Hepatocyte (in vitro differentiated cells): Measurements from ENCODE around the gene RADX. TPM values are rescaled to one million over a fixed set of nuclear protein-coding genes. Genes with fewer than 3 reads are reported as not detected.

Experiments
- DNase-seq: peaks from one replicate; pipeline ENCODE4 v3.0.0-alpha.2; 2016; ENCODE audit warnings: low spot score
- H2AFZ ChIP-seq: fragments of 200-600 bp; sonication (generic); 2 replicates; pipeline ENCODE4 v1.6.0; 2016; ENCODE audit warnings: antibody characterized with exemption, mild to moderate bottlenecking
- H3K27ac ChIP-seq: fragments of 200-600 bp; sonication (generic); 2 replicates; pipeline ENCODE4 v1.5.1; 2016; ENCODE audit warnings: mild to moderate bottlenecking
- H3K27me3 ChIP-seq: fragments of 200-600 bp; sonication (generic); 2 replicates; pipeline ENCODE4 v1.6.1; 2016
- H3K36me3 ChIP-seq: fragments of 200-600 bp; sonication (generic); replicated peaks from 2 replicates; pipeline ENCODE4 v1.5.1; 2016; ENCODE audit warnings: low read depth; ENCODE audit not compliant: insufficient read depth
- H3K4me1 ChIP-seq: fragments of 200-600 bp; sonication (generic); 2 replicates; pipeline ENCODE4 v1.5.1; 2016; ENCODE audit warnings: mild to moderate bottlenecking, moderate library complexity; ENCODE audit not compliant: insufficient read depth
- H3K4me2 ChIP-seq: fragments of 200-600 bp; sonication (generic); 2 replicates; pipeline ENCODE4 v1.6.0; 2016
- H3K4me3 ChIP-seq: fragments of 200-600 bp; sonication (generic); 2 replicates; pipeline ENCODE4 v1.5.1; 2016; ENCODE audit warnings: mild to moderate bottlenecking
- H3K79me2 ChIP-seq: fragments of 200-600 bp; sonication (generic); 2 replicates; pipeline ENCODE4 v1.6.0; 2017; ENCODE audit warnings: mild to moderate bottlenecking
- H3K9me2 ChIP-seq: fragments of 200-600 bp; sonication (generic); replicated peaks from 2 replicates; pipeline ENCODE4 v1.6.0; 2017; ENCODE audit warnings: mild to moderate bottlenecking; ENCODE audit not compliant: insufficient read depth
- H3K9me3 ChIP-seq: fragments of 200-600 bp; sonication (generic); 2 replicates; pipeline ENCODE4 v1.5.1; 2016; ENCODE audit warnings: low read depth, mild to moderate bottlenecking
- H4K20me1 ChIP-seq: fragments of 200-600 bp; sonication (generic); 2 replicates; pipeline ENCODE4 v1.6.0; 2016; ENCODE audit warnings: mild to moderate bottlenecking; ENCODE audit not compliant: insufficient read depth, poor library complexity, severe bottlenecking
- CTCF ChIP-seq: fragments of 200-600 bp; sonication (generic); IDR thresholded peaks from 2 replicates; pipeline ENCODE4 v1.5.1; 2016; ENCODE audit warnings: antibody characterized with exemption, mild to moderate bottlenecking; ENCODE audit not compliant: poor library complexity
- EZH2 ChIP-seq: fragments of 200-600 bp; sonication (generic); IDR thresholded peaks from 2 replicates; pipeline ENCODE4 v1.6.1; 2016; ENCODE audit warnings: antibody characterized with exemption, mild to moderate bottlenecking, borderline replicate concordance
- EZH2phosphoT487 ChIP-seq: fragments of 200-600 bp; sonication (generic); IDR thresholded peaks from one replicate; pipeline ENCODE4 v1.6.1; 2018; ENCODE audit warnings: antibody characterized with exemption, mild to moderate bottlenecking, low read depth, moderate library complexity; ENCODE audit not compliant: unreplicated experiment, severe bottlenecking
- WGBS: methylation state at CpG from one replicate; pipeline ENCODE4 v1.1.6; 2016; ENCODE audit warnings: low lambda C conversion rate; ENCODE audit errors: missing lambda C conversion rate; 5-methylcytosine and 5-hydroxymethylcytosine counted together
- polyA plus RNA-seq: library from polyadenylated mRNA; unstranded; fragments of >200 nt; fragmentation: Nextera tagmentation; extraction: Ambion mirVana; gene quantifications from 2 replicates; pipeline ENCODE4 v1.2.1, GENCODE V29; 2016
- total RNA-seq: library from RNA; depleted of rRNA; stranded (reverse); fragments of >200 nt; gene quantifications from 2 replicates; pipeline ENCODE4 v1.2.3, GENCODE V29; 2014

The RADX gene
- total and polyA plus RNA-seq, 2 experiments from 2014 or later: 2.9 to 4.2 TPM

- no peak for DNase-seq
- Histone ChIP-seq H3K27ac (no peak overlapping the region), H3K4me3 (no peak overlapping the region), H3K4me2 (no peak overlapping the region), H3K36me3 (no peaks in the 10 kb centered on the region), H2AFZ (no peak overlapping the region), H3K27me3 (no peaks in the 10 kb centered on the region), H3K4me1 (no peaks in the 10 kb centered on the region), H4K20me1 (no peaks in the 10 kb centered on the region), H3K79me2 (no peaks in the 10 kb centered on the region), H3K9me3 (no peaks in the 10 kb centered on the region), H3K9me2 (no peaks in the 10 kb centered on the region)
- 74% methylated on average over 1 of the region's 1 CpG for WGBS
- no peak for TF ChIP-seq EZH2
- TF ChIP-seq CTCF: no peak
- no peak for TF ChIP-seq EZH2phosphoT487
Observed at GRCh38 chrX:106670631-106671030, 58.9 kb downstream of the RADX start.

- H3K79me2 ChIP-seq: no peaks in the 10 kb centered on the region
- TF ChIP-seq EZH2 (no peak), EZH2phosphoT487 (no peak), CTCF (no peak)
- no peaks in the 10 kb centered on the region for H3K9me2 ChIP-seq
- no peak overlapping the region for H3K4me2 ChIP-seq
- no peak for DNase-seq
- no peaks in the 10 kb centered on the region for H3K9me3 ChIP-seq
- no peaks in the 10 kb centered on the region for H3K4me1 ChIP-seq
- no peak overlapping the region for H2AFZ ChIP-seq
- no peak overlapping the region for H3K4me3 ChIP-seq
- no peaks in the 10 kb centered on the region for H3K36me3 ChIP-seq
- no peaks in the 10 kb centered on the region for H3K27me3 ChIP-seq
- WGBS: 81% methylated on average over 4 of the region's 4 CpGs
- no peak overlapping the region for H3K27ac ChIP-seq
- no peaks in the 10 kb centered on the region for H4K20me1 ChIP-seq
Observed at GRCh38 chrX:106672527-106672926, 60.7 kb downstream of the RADX start.

GRCh38 chrX:106680716-106681115 is 68.9 kb downstream of the RADX start:
- no peak overlapping the region for H3K4me2 ChIP-seq
- 53% methylated on average over 2 of the region's 2 CpGs for WGBS
- H3K79me2 ChIP-seq: no peaks in the 10 kb centered on the region
- no peaks in the 10 kb centered on the region for H4K20me1 ChIP-seq
- no peaks in the 10 kb centered on the region for H3K4me1 ChIP-seq
- H2AFZ ChIP-seq: no peak overlapping the region
- H3K27ac ChIP-seq: no peak overlapping the region
- H3K9me3 ChIP-seq: no peaks in the 10 kb centered on the region
- no peaks in the 10 kb centered on the region for H3K9me2 ChIP-seq
- no peaks in the 10 kb centered on the region for H3K27me3 ChIP-seq
- TF ChIP-seq CTCF (no peak), EZH2phosphoT487 (no peak)
- H3K36me3 ChIP-seq: no peaks in the 10 kb centered on the region
- DNase-seq: no peak
- no peak overlapping the region for H3K4me3 ChIP-seq

- WGBS: 86% methylated on average over 4 of the region's 4 CpGs
- Histone ChIP-seq H3K4me2 (no peak overlapping the region), H3K4me3 (no peak overlapping the region), H3K9me3 (no peaks in the 10 kb centered on the region), H3K27ac (no peak overlapping the region), H3K79me2 (no peaks in the 10 kb centered on the region), H3K4me1 (no peaks in the 10 kb centered on the region), H2AFZ (no peak overlapping the region), H3K9me2 (no peaks in the 10 kb centered on the region), H4K20me1 (no peaks in the 10 kb centered on the region), H3K27me3 (no peaks in the 10 kb centered on the region), H3K36me3 (no peaks in the 10 kb centered on the region)
- no peak for DNase-seq
- no peak for TF ChIP-seq EZH2phosphoT487
Observed at GRCh38 chrX:106684207-106684606, 72.4 kb downstream of the RADX start.
